Measurements from ENCODE around the gene SMAD3.

The SMAD3 gene

DNA sequence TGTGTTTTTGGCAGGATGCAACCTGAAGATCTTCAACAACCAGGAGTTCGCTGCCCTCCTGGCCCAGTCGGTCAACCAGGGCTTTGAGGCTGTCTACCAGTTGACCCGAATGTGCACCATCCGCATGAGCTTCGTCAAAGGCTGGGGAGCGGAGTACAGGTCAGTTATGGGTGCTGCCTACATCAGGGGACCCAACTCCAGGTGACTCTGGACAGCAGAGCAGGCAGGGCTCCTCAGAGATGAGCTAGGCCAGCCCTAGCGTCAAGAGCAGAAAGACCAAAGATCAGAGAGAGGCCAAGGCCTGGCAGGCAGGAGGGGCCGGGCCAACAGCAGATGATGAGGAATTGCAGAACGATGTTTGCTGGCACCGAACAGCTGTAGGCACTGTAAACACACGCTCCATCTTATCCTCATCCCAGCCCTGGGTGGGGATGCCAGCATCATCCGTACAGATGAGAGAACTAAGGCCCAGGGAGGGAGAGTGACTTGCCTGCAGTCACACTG lies 122.0 kb downstream of the SMAD3 start:
- no peak overlapping the region for H3K4me3 ChIP-seq (ENCODE audit: low read depth, low read length)
- no peak for DNase-seq (ENCODE audit: low read depth)
- TF ChIP-seq CTCF (IDR thresholded peaks at IDR 0.05; ENCODE audit: low read depth, low read length, missing control alignments), result no peak
- in situ Hi-C loops (cut with HindIII; ENCODE audit: low sequenced_read_pairs), result no loop called here

- in situ Hi-C loops (cut with HindIII; ENCODE audit: low sequenced_read_pairs), result no loop called here
- no peak for TF ChIP-seq CTCF (IDR thresholded peaks at IDR 0.05; ENCODE audit: low read depth, low read length, missing control alignments)
- no peak overlapping the region for H3K4me3 ChIP-seq (ENCODE audit: low read depth, low read length)
- DNase-seq (ENCODE audit: low read depth), result peak; percentile 80
Observed at GRCh38 chr15:67188551-67189218, 123.3 kb downstream of the SMAD3 start.

- TF ChIP-seq CTCF (IDR thresholded peaks at IDR 0.05; ENCODE audit: low read depth, low read length, missing control alignments), result no peak
Observed at GRCh38 chr15:67189326-67190051, 124.1 kb downstream of the SMAD3 start.

DNA sequence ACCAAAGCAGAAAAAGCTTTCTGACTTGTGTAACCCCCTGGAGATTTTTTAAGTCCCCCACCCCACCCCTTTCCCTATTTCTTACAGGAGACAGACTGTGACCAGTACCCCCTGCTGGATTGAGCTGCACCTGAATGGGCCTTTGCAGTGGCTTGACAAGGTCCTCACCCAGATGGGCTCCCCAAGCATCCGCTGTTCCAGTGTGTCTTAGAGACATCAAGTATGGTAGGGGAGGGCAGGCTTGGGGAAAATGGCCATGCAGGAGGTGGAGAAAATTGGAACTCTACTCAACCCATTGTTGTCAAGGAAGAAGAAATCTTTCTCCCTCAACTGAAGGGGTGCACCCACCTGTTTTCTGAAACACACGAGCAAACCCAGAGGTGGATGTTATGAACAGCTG lies 124.9 kb downstream of the SMAD3 start:
- in situ Hi-C loops (cut with HindIII; ENCODE audit: low sequenced_read_pairs), result no loop called here
- no peak for DNase-seq (ENCODE audit: low read depth)
- no peak overlapping the region for H3K4me3 ChIP-seq (ENCODE audit: low read depth, low read length)
- TF ChIP-seq CTCF (IDR thresholded peaks at IDR 0.05; ENCODE audit: low read depth, low read length, missing control alignments), result no peak

More at GRCh38 chr15:67189326-67190051, 124.1 kb downstream of the SMAD3 start:
- in situ Hi-C loops (cut with HindIII; ENCODE audit: low sequenced_read_pairs), result no loop called here
- DNase-seq (ENCODE audit: low read depth), result no peak
- no peak overlapping the region for H3K4me3 ChIP-seq (ENCODE audit: low read depth, low read length)

- in situ Hi-C loops (cut with HindIII; ENCODE audit: low sequenced_read_pairs), result no loop called here
- DNase-seq (ENCODE audit: low read depth), result no peak
- TF ChIP-seq CTCF (IDR thresholded peaks at IDR 0.05; ENCODE audit: low read depth, low read length, missing control alignments), result no peak
- H3K4me3 ChIP-seq (ENCODE audit: low read depth, low read length), result no peak overlapping the region
Observed at GRCh38 chr15:67190813-67191212, 125.4 kb downstream of the SMAD3 start.

DNA sequence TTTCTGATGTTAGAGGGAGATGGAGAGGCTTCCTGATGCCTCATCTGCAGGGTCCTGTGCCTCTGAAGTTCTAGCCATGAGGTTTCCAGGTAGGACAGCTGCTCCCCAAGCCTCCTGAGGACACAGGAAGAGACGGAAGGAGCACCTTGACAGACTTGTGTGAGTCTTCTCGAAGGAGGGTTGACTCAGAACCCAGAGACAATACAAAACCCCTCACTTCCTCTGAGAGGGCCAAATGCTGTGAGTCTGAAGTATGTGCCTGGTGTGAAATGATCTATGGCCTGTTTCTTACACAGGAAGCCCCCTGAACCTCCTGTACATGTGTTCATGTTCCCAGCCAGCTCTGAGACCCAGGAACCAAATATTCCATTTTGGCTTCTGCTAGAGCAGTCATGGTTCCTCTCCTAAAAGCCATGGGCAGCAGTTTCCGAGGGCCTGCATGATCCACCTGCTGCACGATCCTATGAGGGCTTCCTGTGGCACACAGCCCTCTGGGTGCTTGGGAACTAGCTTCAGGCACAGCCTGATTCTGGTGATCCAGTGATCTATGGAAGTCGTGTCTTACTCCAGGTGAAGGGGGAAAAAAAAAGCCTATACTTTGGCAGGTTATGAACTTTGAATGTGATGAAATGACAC lies 126.9 kb downstream of the SMAD3 start:
- DNase-seq (ENCODE audit: low read depth), result no peak
- no peak overlapping the region for H3K4me3 ChIP-seq (ENCODE audit: low read depth, low read length)
- in situ Hi-C loops (cut with HindIII; ENCODE audit: low sequenced_read_pairs), result no loop called here
- TF ChIP-seq CTCF (IDR thresholded peaks at IDR 0.05; ENCODE audit: low read depth, low read length, missing control alignments), result no peak
